Fibroblast of skin of right quadriceps (primary cell): ENCODE measurements around the gene FAM20B.
A peak's percentile ranks its signal among the peaks of the same experiment; 100 is the strongest.

Experiments
- DNase-seq: peaks from one replicate; pipeline ENCODE4 v3.0.0-alpha.2; 2013

FAM20B gene

GRCh38 chr1:179095924-179096323 lies 70.2 kb downstream of the FAM20B start:
- DNase-seq, result no peak

DNA sequence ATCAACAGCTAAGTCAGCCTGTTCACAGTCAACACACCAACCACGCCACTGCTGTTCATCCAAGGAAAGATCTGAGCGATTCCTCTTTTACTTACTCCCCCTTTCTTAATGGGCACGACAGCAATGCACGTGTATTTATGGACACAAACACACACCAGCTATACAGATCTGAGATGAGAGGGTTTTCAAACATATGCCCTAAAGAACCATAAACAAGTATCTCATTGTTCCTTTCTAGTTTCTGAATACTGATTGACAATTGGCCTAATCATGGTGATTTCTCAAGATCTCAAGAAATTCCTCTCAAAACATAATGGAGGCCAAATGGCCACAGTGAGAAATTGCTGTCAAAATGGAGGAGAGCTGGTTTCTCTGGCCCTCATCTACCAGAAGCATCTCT lies 74.2 kb downstream of the FAM20B start:
- DNase-seq, result no peak

DNA sequence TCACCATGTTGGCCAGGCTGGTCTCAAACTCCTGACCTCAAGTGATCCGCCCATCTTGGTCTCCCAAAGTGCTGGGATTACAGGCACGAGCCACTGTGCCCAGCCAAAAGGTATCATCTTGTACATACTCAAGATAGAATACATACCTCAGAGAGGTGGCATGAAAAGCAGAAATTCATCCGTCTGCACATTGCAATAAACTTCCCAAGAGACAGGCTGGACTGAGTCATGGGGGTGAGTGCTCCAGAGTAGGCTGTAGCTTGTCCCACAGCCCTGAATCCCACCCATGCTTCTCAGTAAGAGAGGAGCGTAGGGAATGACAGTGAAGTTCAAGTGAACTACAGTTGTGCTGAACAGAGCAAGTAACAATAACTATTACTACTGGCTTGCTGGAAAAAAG lies 75.9 kb downstream of the FAM20B start:
- no peak for DNase-seq

GRCh38 chr1:179103999-179104398 lies 78.3 kb downstream of the FAM20B start:
- no peak for DNase-seq

DNA sequence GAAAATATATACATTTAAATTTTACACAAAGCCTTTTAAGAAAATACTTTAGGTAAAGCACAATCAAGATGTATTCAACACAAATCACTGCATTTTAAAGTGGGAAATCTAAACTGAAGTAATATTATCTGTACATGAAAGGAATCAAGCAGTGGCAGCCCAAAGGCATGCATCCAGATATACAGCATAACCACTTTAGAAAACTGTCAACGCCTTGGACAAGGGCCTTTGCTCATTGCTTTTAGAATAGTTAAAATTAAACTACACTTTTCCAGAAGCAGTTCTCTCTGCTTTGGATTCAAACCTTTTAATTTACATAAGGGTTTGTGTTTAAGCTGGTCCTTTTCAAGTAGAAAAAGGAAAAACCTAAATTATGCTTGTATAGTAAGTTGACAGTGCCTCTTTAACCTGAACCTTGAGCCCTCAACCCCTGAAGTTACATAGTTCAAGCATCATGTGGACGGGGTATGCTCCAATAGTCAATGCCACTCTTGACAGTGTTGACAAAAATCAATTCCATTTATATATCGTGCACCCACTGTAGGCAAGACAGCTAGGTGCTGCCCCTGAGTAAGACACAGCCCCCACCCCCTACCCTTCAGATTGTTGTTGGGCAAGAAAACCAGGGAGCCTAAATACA lies 79.0 kb downstream of the FAM20B start:
- DNase-seq, result no peak

- no peak for DNase-seq
Observed at GRCh38 chr1:179105393-179105792, 79.7 kb downstream of the FAM20B start.

DNA sequence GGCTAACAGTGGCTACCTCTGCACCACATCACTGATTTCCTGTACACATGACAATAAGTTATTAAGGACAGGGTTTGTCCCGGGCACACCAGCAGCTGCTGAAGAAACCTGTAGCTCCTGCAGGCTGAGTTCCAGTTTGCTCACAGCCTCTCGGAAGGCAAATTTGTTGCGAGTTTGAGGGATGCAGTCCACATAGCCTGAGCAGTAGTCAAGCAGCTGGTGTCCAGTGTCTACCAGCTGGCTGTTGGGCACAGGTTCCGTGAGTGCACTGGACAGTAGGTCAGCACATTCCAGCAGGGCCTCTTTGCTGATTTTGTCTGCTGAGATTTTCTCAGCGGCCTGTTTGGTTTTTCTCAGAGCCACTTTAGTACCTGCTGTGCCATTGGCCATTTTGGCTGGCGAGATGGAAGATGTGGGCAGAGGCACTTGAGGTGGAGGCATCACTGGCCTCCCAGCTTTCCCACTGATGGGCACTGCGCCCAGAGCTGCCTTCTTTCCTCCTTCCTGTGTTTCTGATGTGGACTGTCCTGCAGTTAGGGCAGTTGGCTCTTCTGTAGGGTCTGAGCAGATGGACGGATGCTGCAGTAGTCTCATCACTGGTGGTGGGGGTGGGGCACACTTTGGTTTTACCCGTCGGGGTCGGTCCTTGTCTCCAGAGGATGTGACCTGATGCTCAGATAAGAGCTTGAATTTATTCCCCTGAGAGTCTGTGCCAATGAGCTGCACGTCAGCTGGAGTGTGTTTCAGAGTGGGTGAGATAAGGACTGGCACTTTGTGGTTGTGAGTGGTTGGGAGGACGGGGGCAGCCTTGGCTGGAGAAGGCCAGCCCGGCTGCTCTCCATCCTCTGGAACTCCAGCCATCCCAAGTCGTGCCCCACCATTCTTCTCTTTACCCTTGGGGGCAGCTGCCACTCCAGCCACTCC lies 82.3 kb downstream of the FAM20B start:
- DNase-seq, result no peak

GRCh38 chr1:179108644-179109043 lies 83.0 kb downstream of the FAM20B start:
- DNase-seq, result no peak

DNA sequence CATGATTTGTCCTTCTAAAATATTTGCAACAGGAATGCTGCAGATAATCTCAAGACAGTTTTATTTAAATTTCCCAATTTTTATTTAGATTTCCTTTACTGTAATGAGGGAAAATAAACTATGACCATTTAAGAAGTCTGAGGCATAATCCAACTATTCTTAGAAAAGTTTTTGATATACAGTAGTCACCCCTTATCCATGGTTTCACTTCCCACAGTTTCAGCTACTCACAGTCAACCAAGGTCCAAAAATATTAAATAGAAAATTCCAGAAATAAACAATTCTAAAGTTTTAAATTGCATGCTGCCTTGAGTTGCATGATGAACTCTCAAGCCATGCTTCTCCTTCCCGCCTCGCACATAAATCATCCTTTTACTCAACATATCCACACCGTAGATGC lies 89.5 kb downstream of the FAM20B start:
- DNase-seq, result no peak

- DNase-seq, result no peak
Observed at GRCh38 chr1:179119513-179119912, 93.8 kb downstream of the FAM20B start.

- no peak for DNase-seq
Observed at GRCh38 chr1:179120736-179121135, 95.0 kb downstream of the FAM20B start.

DNA sequence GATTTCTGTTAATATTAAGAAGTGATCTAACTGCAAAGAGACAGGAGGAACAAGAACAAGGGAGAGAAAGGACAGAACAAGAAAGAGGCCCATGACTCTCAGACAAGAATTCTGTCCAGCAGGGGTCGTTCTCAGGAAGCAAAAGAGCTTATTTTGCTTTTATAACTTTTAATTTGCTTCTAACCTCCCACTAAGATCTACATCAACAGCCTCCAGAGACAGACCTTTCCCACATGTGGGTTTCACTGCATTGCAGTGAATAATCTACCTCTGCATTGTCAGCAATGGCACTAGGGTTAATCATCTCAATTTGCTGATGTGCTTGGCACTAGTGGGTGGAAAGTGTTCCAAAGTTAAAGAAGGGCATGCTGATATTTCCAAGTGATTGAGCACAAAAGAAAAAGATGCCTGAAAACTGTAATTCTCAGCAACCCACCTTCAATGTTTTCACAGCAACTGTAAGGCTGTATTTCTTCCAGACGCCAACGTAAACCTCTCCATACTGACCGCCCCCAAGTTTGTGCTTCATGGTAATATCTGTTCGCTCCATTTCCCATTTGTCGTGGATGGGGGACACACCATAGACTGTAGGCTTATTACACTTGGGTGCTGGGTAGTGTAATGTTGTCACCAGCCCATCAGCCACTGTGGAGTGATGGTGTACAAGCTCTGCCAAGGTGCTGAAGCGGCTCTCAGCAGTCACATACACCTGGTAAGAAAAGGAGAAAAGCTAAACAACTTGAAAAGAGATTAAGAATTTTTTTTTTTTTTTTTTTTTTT lies 95.7 kb downstream of the FAM20B start:
- DNase-seq, result peak; percentile 67

GRCh38 chr1:179124873-179125272 lies 99.2 kb downstream of the FAM20B start:
- DNase-seq, result peak; percentile 72
